Activated CD4-positive, alpha-beta T cell treated with anti-CD3 and anti-CD28 coated beads, Interleukin-2, amount 50 U/mL, for 48 hours (primary cell): ENCODE data around the gene PDLIM7.
A peak's percentile ranks its signal among the peaks of the same experiment; 100 is the strongest.

Source experiments
- DNase-seq, 2 experiments: peaks; one replicate each; pipeline ENCODE4 v3.0.0-alpha.2; 2020

PDLIM7 gene

GRCh38 chr5:177504086-177505056, 7.0 kb upstream of the PDLIM7 start:
- no peak for DNase-seq

GRCh38 chr5:177503351-177504085, 6.1 kb upstream of the PDLIM7 start:
- DNase-seq, result no peak

- no peak for DNase-seq
Measured at GRCh38 chr5:177502886-177503285, 5.5 kb upstream of the PDLIM7 start.

GRCh38 chr5:177501874-177502678, 4.7 kb upstream of the PDLIM7 start:
- DNase-seq, result no peak

GRCh38 chr5:177500685-177501522, 3.5 kb upstream of the PDLIM7 start:
- peak; percentile 92 to 93 for DNase-seq

- DNase-seq, result no peak
Measured at GRCh38 chr5:177499842-177500241, 2.4 kb upstream of the PDLIM7 start.

- DNase-seq, result no peak
Measured at GRCh38 chr5:177498013-177498787, 796 bp upstream of the PDLIM7 start.

GRCh38 chr5:177496727-177497291, 595 bp downstream of the PDLIM7 start:
- peak in 1 of 2 experiments; percentile 29 for DNase-seq

GRCh38 chr5:177496070-177496726, 1.2 kb downstream of the PDLIM7 start:
- no peak for DNase-seq

GRCh38 chr5:177495243-177496060, 2.0 kb downstream of the PDLIM7 start:
- no peak for DNase-seq

GRCh38 chr5:177494346-177495195, 2.8 kb downstream of the PDLIM7 start:
- peak; percentile 36 to 46 for DNase-seq

GRCh38 chr5:177493795-177494345, 3.5 kb downstream of the PDLIM7 start:
- no peak for DNase-seq

- no peak for DNase-seq
Measured at GRCh38 chr5:177492841-177493240, 4.6 kb downstream of the PDLIM7 start.

GRCh38 chr5:177491983-177492746, 5.2 kb downstream of the PDLIM7 start:
- no peak for DNase-seq

GRCh38 chr5:177491429-177491945, 5.9 kb downstream of the PDLIM7 start:
- DNase-seq, result peak; percentile 36 to 49

- no peak for DNase-seq
Measured at GRCh38 chr5:177490992-177491391, 6.4 kb downstream of the PDLIM7 start.
